ENCODE data around the gene FOXN4. TPM values are rescaled to one million over a fixed set of nuclear protein-coding genes. Genes with fewer than 3 reads are reported as not detected.

The FOXN4 gene
- total RNA-seq, 1 experiment from 2014 or later: 0.52 TPM

DNA sequence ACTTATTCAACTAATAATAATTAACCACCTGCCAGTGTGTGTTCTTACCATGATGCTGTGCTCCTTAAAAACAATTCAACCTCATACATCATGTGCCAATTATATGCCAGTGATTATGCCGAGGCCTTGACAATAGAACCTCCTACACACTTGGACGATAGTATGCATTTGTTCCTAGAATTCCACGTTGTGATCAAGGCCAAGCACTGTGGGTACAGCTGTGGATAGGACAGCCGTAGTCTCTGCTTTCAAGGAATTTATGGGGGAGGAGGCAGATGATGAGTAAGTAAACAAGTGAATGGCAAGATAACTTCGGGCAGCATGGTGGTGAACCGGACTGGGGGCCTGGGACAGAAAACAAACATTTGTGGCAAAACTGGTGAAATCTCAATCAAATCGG lies 20.6 kb upstream of the FOXN4 start:
- ChIA-PET RAD21 (ENCODE audit: low non-redundant PET in 1 of 2, low total read pairs in 2 of 2, uncharacterized antibody in 2 of 2, unreplicated experiment in 2 of 2) (no interaction called here), POLR2A (no interaction called here), CTCF (no interaction called here)
- Histone ChIP-seq H2AFZ (ENCODE audit: low read depth, low read length, poor library complexity, severe bottlenecking) (no peak overlapping the region), H3K4me3 (replicated peaks in 1 of 2; ENCODE audit: low read depth in 1 of 2, low read length in 2 of 2) (no peak overlapping the region), H3K9ac (ENCODE audit: low read length) (no peak overlapping the region), H3K79me2 (ENCODE audit: insufficient read depth, low read length) (no peaks in the 10 kb centered on the region), H3K4me1 (ENCODE audit: control insufficient read depth in 1 of 2, insufficient read depth in 2 of 2, low read length in 2 of 2) (no peaks in the 10 kb centered on the region), H4K20me1 (ENCODE audit: insufficient read depth) (no peaks in the 10 kb centered on the region), H3K4me2 (ENCODE audit: low read length) (no peak overlapping the region), H3K9me2 (ENCODE audit: insufficient read depth) (no peaks in the 10 kb centered on the region), H3K27ac (ENCODE audit: low read depth, low read length) (no peak overlapping the region), H3K36me3 (ENCODE audit: control insufficient read depth in 1 of 2, insufficient read depth in 2 of 2, low read length in 2 of 2) (no peaks in the 10 kb centered on the region), H3K9me3 (ENCODE audit: control insufficient read depth in 1 of 2, insufficient read depth in 1 of 2, low read depth in 1 of 2, low read length in 2 of 2) (no peaks in the 10 kb centered on the region), H3K27me3 (ENCODE audit: insufficient read depth, low read length) (no peaks in the 10 kb centered on the region)
- no peak for DNase-seq (ENCODE audit: low read depth, low spot score)
- ATAC-seq: no peak
- intact Hi-C loops (cut with micrococcal nuclease): no loop called here
- TF ChIP-seq ZFX (IDR thresholded peaks at IDR 0.05) (no peak), EZH2phosphoT487 (IDR thresholded peaks at IDR 0.05; ENCODE audit: borderline replicate concordance) (no peak), FOSL1 (IDR thresholded peaks at IDR 0.05; ENCODE audit: low read depth) (no peak), POLR2AphosphoS5 (IDR thresholded peaks at IDR 0.05; ENCODE audit: low read depth, low read length) (no peak), EZH2 (IDR thresholded peaks at IDR 0.05) (no peak), JUND (IDR thresholded peaks at IDR 0.05) (no peak), YY1 (IDR thresholded peaks at IDR 0.05; ENCODE audit: extremely low read depth, insufficient replicate concordance, low read depth, low read length) (no peak), SRF (IDR thresholded peaks at IDR 0.05; ENCODE audit: low read depth) (no peak), ATF3 (IDR thresholded peaks at IDR 0.05) (no peak), ZNF274 (IDR thresholded peaks at IDR 0.05; ENCODE audit: low read depth, low read length) (no peak), CEBPB (IDR thresholded peaks at IDR 0.05; ENCODE audit: low read depth) (no peak), EGR1 (IDR thresholded peaks at IDR 0.05; ENCODE audit: low read depth) (no peak), POLR2A (IDR thresholded peaks at IDR 0.05; ENCODE audit: borderline replicate concordance, extremely low read depth, insufficient read depth, insufficient read length) (no peak), TCF7L2 (IDR thresholded peaks at IDR 0.05; ENCODE audit: borderline replicate concordance, extremely low read depth, insufficient read depth, insufficient read length) (no peak), CTCF (IDR thresholded peaks at IDR 0.05 in 2 of 3, conservative IDR thresholded peaks at IDR 0.05 in 1 of 3; ENCODE audit: borderline replicate concordance in 1 of 3, insufficient read depth in 1 of 3, low read depth in 2 of 3, low read length in 2 of 3) (no peak), ZBTB33 (IDR thresholded peaks at IDR 0.05; ENCODE audit: extremely low read depth, insufficient replicate concordance, low read length) (no peak)
- TF ChIP-seq, protein P1, sequence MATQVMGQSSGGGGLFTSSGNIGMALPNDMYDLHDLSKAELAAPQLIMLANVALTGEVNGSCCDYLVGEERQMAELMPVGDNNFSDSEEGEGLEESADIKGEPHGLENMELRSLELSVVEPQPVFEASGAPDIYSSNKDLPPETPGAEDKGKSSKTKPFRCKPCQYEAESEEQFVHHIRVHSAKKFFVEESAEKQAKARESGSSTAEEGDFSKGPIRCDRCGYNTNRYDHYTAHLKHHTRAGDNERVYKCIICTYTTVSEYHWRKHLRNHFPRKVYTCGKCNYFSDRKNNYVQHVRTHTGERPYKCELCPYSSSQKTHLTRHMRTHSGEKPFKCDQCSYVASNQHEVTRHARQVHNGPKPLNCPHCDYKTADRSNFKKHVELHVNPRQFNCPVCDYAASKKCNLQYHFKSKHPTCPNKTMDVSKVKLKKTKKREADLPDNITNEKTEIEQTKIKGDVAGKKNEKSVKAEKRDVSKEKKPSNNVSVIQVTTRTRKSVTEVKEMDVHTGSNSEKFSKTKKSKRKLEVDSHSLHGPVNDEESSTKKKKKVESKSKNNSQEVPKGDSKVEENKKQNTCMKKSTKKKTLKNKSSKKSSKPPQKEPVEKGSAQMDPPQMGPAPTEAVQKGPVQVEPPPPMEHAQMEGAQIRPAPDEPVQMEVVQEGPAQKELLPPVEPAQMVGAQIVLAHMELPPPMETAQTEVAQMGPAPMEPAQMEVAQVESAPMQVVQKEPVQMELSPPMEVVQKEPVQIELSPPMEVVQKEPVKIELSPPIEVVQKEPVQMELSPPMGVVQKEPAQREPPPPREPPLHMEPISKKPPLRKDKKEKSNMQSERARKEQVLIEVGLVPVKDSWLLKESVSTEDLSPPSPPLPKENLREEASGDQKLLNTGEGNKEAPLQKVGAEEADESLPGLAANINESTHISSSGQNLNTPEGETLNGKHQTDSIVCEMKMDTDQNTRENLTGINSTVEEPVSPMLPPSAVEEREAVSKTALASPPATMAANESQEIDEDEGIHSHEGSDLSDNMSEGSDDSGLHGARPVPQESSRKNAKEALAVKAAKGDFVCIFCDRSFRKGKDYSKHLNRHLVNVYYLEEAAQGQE (IDR thresholded peaks at IDR 0.05; ENCODE audit: low read depth): no peak
- TF ChIP-seq, protein P2, sequence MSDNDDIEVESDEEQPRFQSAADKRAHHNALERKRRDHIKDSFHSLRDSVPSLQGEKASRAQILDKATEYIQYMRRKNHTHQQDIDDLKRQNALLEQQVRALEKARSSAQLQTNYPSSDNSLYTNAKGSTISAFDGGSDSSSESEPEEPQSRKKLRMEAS (IDR thresholded peaks at IDR 0.05): no peak
- no TSS peak for BruUV-seq (replicated peaks)

All from HCT116 (cell line).